K562 (cell line): ENCODE data around the gene SH2D1A. TPM values are rescaled to one million over a fixed set of nuclear protein-coding genes. Genes with fewer than 3 reads are reported as not detected.

ENCODE experiments used
- ATAC-seq: fragments of 200-7000 bp; cut with Tn5 transposase; 3 replicates; pipeline ENCODE4 v1.9.1; 2020; ENCODE audit warnings: moderate library complexity
- BruUV-seq: library from RNA; stranded (reverse); fragments of 400-500 nt; replicated peaks from 2 replicates; lab custom pipeline; 2021; lab: Mats Ljungman, UMichigan
- CTCF ChIA-PET: fragments of 300-600 bp; formaldehyde crosslinking; extraction: SDS; loops from one replicate; lab custom pipeline; 2021; ENCODE audit warnings: low intra/inter-chr PET ratio; lab: Yijun Ruan, JAX
- POLR2A ChIA-PET: fragments of 300-600, 350-650 bp; sonication (Branson Sonifier 250); formaldehyde crosslinking; extraction: SDS; loops from one replicate; lab custom pipeline; 2021; ENCODE audit warnings: antibody characterized with exemption, inconsistent platforms; lab: Yijun Ruan, JAX
- DNase-seq, 4 experiments: peaks; one replicate each; pipeline versions ENCODE4 v3.0.0 to v3.0.0-alpha.2; 2011 to 2018; ENCODE audit warnings: low spot score in 3 of 4, mixed read lengths in 3 of 4; ENCODE audit errors: extremely low read depth in 1 of 4
- FAIRE-seq: peaks from 2 replicates; lab custom pipeline; 2011; peaks lifted over from hg19 to GRCh38; lab: Jason Lieb, UNC
- H2AFZ ChIP-seq: 2 replicates; pipeline ENCODE4 v1.6.0; 2011; ENCODE audit warnings: low read depth, low read length, control low read depth, inconsistent platforms
- H3K27ac ChIP-seq: fragments of 200-600 bp; 3 replicates; pipeline ENCODE4 v1.8.0; 2011; ENCODE audit warnings: low read depth, mild to moderate bottlenecking, control low read depth, inconsistent platforms, low read length, moderate library complexity, mixed read lengths; ENCODE audit errors: extremely low read depth
- H3K27me3 ChIP-seq, 2 experiments: fragments of 300-600 bp in 1 of 2; 2 replicates in 1 of 2; 3 replicates in 1 of 2; pipeline versions ENCODE4 v1.6.0 to v1.8.0; 2011; ENCODE audit warnings: inconsistent platforms in 2 of 2, low read length in 2 of 2, mild to moderate bottlenecking in 1 of 2, mixed read lengths in 1 of 2, moderate library complexity in 1 of 2; ENCODE audit not compliant: control insufficient read depth in 2 of 2, insufficient read depth in 2 of 2
- H3K36me3 ChIP-seq: fragments of 300-600 bp; 3 replicates; pipeline ENCODE4 v1.8.0; 2011; ENCODE audit warnings: mild to moderate bottlenecking, low read length, inconsistent platforms; ENCODE audit not compliant: control insufficient read depth, insufficient read depth
- H3K4me1 ChIP-seq, 2 experiments: fragments of 200-600 bp in 1 of 2; replicated peaks in 1 of 2; 2 replicates in 1 of 2; 3 replicates in 1 of 2; pipeline versions ENCODE4 v1.5.1 to v1.8.0; 2011; ENCODE audit warnings: inconsistent platforms in 2 of 2, low read length in 2 of 2, mild to moderate bottlenecking in 1 of 2, mixed read lengths in 1 of 2, moderate library complexity in 1 of 2; ENCODE audit not compliant: control insufficient read depth in 2 of 2, insufficient read depth in 2 of 2
- H3K4me2 ChIP-seq: 2 replicates; pipeline ENCODE4 v1.6.1; 2011; ENCODE audit warnings: low read length, control low read depth, inconsistent platforms, mixed read lengths; ENCODE audit not compliant: insufficient read depth
- H3K4me3 ChIP-seq: fragments of 200-600 bp; sonication (generic), shearing (Covaris generic); 2 replicates; pipeline ENCODE4 v1.5.1; 2016; ENCODE audit warnings: control low read depth, inconsistent platforms
- H3K79me2 ChIP-seq: fragments of 200-600 bp; 3 replicates; pipeline ENCODE4 v1.8.0; 2011; ENCODE audit warnings: low read length, inconsistent platforms; ENCODE audit not compliant: control insufficient read depth, insufficient read depth
- H3K9ac ChIP-seq, 2 experiments: 2 replicates each; pipeline versions ENCODE4 v1.6.0 to v1.6.1; 2011; ENCODE audit warnings: low read depth in 2 of 2, low read length in 2 of 2, control low read depth in 1 of 2, inconsistent platforms in 1 of 2, mild to moderate bottlenecking in 1 of 2, mixed read lengths in 1 of 2; ENCODE audit not compliant: insufficient read depth in 1 of 2
- H3K9me1 ChIP-seq: one replicate; pipeline ENCODE4 v1.6.0; 2011; ENCODE audit warnings: inconsistent platforms, mild to moderate bottlenecking, low read length, moderate library complexity; ENCODE audit not compliant: control insufficient read depth, insufficient read depth
- H3K9me3 ChIP-seq: replicated peaks from 2 replicates; pipeline ENCODE4 v1.5.1; 2011; ENCODE audit warnings: low read depth, low read length, inconsistent platforms; ENCODE audit not compliant: control insufficient read depth, insufficient read depth
- H4K20me1 ChIP-seq: replicated peaks from 2 replicates; pipeline ENCODE4 v1.6.1; 2011; ENCODE audit warnings: low read length, inconsistent platforms, mixed read lengths; ENCODE audit not compliant: control insufficient read depth, insufficient read depth
- CCNT2 ChIP-seq: IDR thresholded peaks from 2 replicates; pipeline ENCODE4 v1.6.1; 2011; ENCODE audit warnings: borderline replicate concordance, low read depth, mild to moderate bottlenecking, moderate library complexity, mixed read lengths, low read length; ENCODE audit not compliant: insufficient read length; ENCODE audit errors: extremely low read depth
- EZH2 ChIP-seq: IDR thresholded peaks from 2 replicates; pipeline ENCODE4 v1.6.1; 2012; ENCODE audit warnings: low read depth, mild to moderate bottlenecking, inconsistent platforms, low read length, borderline replicate concordance
- LEF1 ChIP-seq: fragments of 450-650 bp; IDR thresholded peaks from 2 replicates; pipeline ENCODE4 v1.6.1; 2016; ENCODE audit warnings: mild to moderate bottlenecking
- PML ChIP-seq: IDR thresholded peaks from 2 replicates; pipeline ENCODE4 v1.6.1; 2012; ENCODE audit warnings: low read length, inconsistent platforms
- SREBF1 ChIP-seq: fragments of 150-350 bp; IDR thresholded peaks from 2 replicates; pipeline ENCODE4 v1.6.1; 2014; ENCODE audit warnings: antibody characterized with exemption, low read depth, low read length, borderline replicate concordance
- STAG1 ChIP-seq: sonication (generic); formaldehyde crosslinking; IDR thresholded peaks from 2 replicates; pipeline ENCODE4 v1.5.0; 2020; ENCODE audit warnings: missing genetic modification reagents, borderline replicate concordance
- ZNF785 ChIP-seq: fragments of 250-450 bp; sonication (Bioruptor Pico); IDR thresholded peaks from 2 replicates; pipeline ENCODE4 v1.4.0; 2020; ENCODE audit warnings: mild to moderate bottlenecking
- WGBS: fragments of 100-300 bp; shearing (Covaris generic); methylation state at CpG from one replicate; pipeline ENCODE4 v1.1.6; 2016; ENCODE audit warnings: low coverage, mixed read lengths; ENCODE audit not compliant: insufficient coverage; ENCODE audit errors: missing lambda C conversion rate; 5-methylcytosine and 5-hydroxymethylcytosine counted together
- in situ Hi-C: fragments of 300-500 bp; cut with MboI; formaldehyde crosslinking; loops from 4 replicates; pipeline ENCODE4 v1.15.0; 2018; ENCODE audit warnings: inconsistent platforms, mixed read lengths
- intact Hi-C: fragments of 100-400 bp; cut with micrococcal nuclease; formaldehyde crosslinking; loops from 2 replicates; pipeline ENCODE4 v1.14.2; 2022
- polyA plus RNA-seq, 8 experiments: library from polyadenylated mRNA; depleted of rRNA in 4 of 8; stranded (reverse) in 5 of 8; unstranded in 3 of 8; fragments of >200 nt; fragmentation: Nextera tagmentation in 2 of 8; fragmentation: Illumina TruSeq in 1 of 8; extraction: Ambion mirVana in 2 of 8; extraction: Trizol in 1 of 8; gene quantifications; 2 replicates each; pipeline versions ENCODE4 v1.2.1 to v1.2.3, GENCODE V29; 2011 to 2014; ENCODE audit warnings: inconsistent platforms in 1 of 8, missing spikeins in 1 of 8
- total RNA-seq, 7 experiments: library from RNA; depleted of rRNA in 6 of 7; stranded (reverse); fragments of >200 nt in 6 of 7; fragmentation: Illumina TruSeq in 2 of 7; extraction: Trizol in 2 of 7; gene quantifications; 2 replicates each; pipeline versions ENCODE4 v1.2.1 to v1.2.3, GENCODE V29; 2011 to 2021; ENCODE audit warnings: low replicate concordance in 1 of 7
- TF ChIP-seq, protein P1 (sequence below): fragments of 250-450 bp; sonication (Bioruptor Pico); IDR thresholded peaks from 2 replicates; pipeline ENCODE4 v1.4.0; 2020; ENCODE audit warnings: mild to moderate bottlenecking, moderate library complexity, borderline replicate concordance
- TF ChIP-seq, protein P2 (sequence below): sonication (generic); formaldehyde crosslinking; IDR thresholded peaks from 2 replicates; pipeline ENCODE4 v1.8.0; 2022; ENCODE audit warnings: mild to moderate bottlenecking, missing genetic modification reagents
- TF ChIP-seq, protein P3 (sequence below): IDR thresholded peaks from 3 replicates; pipeline ENCODE4 v1.6.1; 2011; ENCODE audit warnings: borderline replicate concordance, mild to moderate bottlenecking; ENCODE audit not compliant: insufficient read length, insufficient read depth

SH2D1A gene
- total and polyA plus RNA-seq, 9 of the 15 experiments (the other 6 are each of a cell fraction or from before 2014, with no cell fraction given) = 0.07 to 0.52 (median 0.19) TPM

DNA sequence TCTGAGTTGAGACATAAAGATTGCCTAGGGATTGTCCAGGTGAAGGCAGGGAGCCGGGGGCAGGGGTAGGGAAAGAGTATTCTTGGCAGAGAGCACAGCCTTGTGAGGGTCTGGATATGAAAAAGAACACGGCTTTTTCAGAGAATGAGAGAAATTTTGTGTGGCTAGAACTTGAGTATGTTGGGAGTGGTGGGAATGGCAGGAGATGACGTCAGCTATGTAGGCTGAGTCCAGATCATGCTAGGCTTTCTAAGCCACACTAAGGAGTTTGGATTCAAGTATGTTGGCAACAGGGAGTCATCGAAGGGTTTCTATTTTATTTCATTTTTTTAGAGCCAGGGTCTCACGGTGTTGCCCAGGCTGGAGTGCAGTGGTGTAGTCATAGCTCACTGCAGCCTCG is 40.0 kb downstream of the SH2D1A start:
- Histone ChIP-seq H3K36me3 (no peaks in the 10 kb centered on the region), H3K9me1 (no peaks in the 10 kb centered on the region), H3K4me1 (no peaks in the 10 kb centered on the region), H3K27me3 (no peaks in the 10 kb centered on the region), H4K20me1 (no peaks in the 10 kb centered on the region), H3K27ac (no peak overlapping the region), H3K4me3 (no peak overlapping the region), H3K9me3 (no peaks in the 10 kb centered on the region), H3K9ac (no peak overlapping the region), H2AFZ (no peak overlapping the region), H3K4me2 (no peak overlapping the region), H3K79me2 (no peaks in the 10 kb centered on the region)
- TF ChIP-seq PML (no peak), STAG1 (no peak), EZH2 (no peak), LEF1 (no peak), SREBF1 (no peak), CCNT2 (no peak), ZNF785 (no peak)
- TF ChIP-seq, protein P1, sequence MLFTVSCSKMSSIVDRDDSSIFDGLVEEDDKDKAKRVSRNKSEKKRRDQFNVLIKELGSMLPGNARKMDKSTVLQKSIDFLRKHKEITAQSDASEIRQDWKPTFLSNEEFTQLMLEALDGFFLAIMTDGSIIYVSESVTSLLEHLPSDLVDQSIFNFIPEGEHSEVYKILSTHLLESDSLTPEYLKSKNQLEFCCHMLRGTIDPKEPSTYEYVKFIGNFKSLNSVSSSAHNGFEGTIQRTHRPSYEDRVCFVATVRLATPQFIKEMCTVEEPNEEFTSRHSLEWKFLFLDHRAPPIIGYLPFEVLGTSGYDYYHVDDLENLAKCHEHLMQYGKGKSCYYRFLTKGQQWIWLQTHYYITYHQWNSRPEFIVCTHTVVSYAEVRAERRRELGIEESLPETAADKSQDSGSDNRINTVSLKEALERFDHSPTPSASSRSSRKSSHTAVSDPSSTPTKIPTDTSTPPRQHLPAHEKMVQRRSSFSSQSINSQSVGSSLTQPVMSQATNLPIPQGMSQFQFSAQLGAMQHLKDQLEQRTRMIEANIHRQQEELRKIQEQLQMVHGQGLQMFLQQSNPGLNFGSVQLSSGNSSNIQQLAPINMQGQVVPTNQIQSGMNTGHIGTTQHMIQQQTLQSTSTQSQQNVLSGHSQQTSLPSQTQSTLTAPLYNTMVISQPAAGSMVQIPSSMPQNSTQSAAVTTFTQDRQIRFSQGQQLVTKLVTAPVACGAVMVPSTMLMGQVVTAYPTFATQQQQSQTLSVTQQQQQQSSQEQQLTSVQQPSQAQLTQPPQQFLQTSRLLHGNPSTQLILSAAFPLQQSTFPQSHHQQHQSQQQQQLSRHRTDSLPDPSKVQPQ = no peak
- TF ChIP-seq, protein P2, sequence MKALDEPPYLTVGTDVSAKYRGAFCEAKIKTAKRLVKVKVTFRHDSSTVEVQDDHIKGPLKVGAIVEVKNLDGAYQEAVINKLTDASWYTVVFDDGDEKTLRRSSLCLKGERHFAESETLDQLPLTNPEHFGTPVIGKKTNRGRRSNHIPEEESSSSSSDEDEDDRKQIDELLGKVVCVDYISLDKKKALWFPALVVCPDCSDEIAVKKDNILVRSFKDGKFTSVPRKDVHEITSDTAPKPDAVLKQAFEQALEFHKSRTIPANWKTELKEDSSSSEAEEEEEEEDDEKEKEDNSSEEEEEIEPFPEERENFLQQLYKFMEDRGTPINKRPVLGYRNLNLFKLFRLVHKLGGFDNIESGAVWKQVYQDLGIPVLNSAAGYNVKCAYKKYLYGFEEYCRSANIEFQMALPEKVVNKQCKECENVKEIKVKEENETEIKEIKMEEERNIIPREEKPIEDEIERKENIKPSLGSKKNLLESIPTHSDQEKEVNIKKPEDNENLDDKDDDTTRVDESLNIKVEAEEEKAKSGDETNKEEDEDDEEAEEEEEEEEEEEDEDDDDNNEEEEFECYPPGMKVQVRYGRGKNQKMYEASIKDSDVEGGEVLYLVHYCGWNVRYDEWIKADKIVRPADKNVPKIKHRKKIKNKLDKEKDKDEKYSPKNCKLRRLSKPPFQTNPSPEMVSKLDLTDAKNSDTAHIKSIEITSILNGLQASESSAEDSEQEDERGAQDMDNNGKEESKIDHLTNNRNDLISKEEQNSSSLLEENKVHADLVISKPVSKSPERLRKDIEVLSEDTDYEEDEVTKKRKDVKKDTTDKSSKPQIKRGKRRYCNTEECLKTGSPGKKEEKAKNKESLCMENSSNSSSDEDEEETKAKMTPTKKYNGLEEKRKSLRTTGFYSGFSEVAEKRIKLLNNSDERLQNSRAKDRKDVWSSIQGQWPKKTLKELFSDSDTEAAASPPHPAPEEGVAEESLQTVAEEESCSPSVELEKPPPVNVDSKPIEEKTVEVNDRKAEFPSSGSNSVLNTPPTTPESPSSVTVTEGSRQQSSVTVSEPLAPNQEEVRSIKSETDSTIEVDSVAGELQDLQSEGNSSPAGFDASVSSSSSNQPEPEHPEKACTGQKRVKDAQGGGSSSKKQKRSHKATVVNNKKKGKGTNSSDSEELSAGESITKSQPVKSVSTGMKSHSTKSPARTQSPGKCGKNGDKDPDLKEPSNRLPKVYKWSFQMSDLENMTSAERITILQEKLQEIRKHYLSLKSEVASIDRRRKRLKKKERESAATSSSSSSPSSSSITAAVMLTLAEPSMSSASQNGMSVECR (CRISPR knock-in tag) = no peak
- TF ChIP-seq, protein P3, sequence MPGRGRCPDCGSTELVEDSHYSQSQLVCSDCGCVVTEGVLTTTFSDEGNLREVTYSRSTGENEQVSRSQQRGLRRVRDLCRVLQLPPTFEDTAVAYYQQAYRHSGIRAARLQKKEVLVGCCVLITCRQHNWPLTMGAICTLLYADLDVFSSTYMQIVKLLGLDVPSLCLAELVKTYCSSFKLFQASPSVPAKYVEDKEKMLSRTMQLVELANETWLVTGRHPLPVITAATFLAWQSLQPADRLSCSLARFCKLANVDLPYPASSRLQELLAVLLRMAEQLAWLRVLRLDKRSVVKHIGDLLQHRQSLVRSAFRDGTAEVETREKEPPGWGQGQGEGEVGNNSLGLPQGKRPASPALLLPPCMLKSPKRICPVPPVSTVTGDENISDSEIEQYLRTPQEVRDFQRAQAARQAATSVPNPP = no peak
- intact Hi-C loops (no loop called here), in situ Hi-C loops (no loop called here)
- 33% methylated on average over 6 of the region's 6 CpGs for WGBS
- ChIA-PET CTCF (no interaction called here), POLR2A (no interaction called here)
- DNase-seq = no peak
- no peak for ATAC-seq
- BruUV-seq = no TSS peak
- FAIRE-seq = no peak
